ENCODE measurements around the gene COL4A1.

Gene COL4A1

GRCh38 chr13:110341445-110342244 is 34.7 kb upstream of the COL4A1 start:
- DNase-seq (ENCODE audit: low read depth): no peak

- no peak for DNase-seq (ENCODE audit: low read depth)
Measured at GRCh38 chr13:110340812-110341444, 34.0 kb upstream of the COL4A1 start.

GRCh38 chr13:110339975-110340550 is 33.1 kb upstream of the COL4A1 start:
- no peak for DNase-seq (ENCODE audit: low read depth)

GRCh38 chr13:110339263-110339662 is 32.3 kb upstream of the COL4A1 start:
- no peak for DNase-seq (ENCODE audit: low read depth)

GRCh38 chr13:110338441-110339101 is 31.6 kb upstream of the COL4A1 start:
- no peak for DNase-seq (ENCODE audit: low read depth)

- no peak for DNase-seq (ENCODE audit: low read depth)
Measured at GRCh38 chr13:110337247-110337646, 30.3 kb upstream of the COL4A1 start.

GRCh38 chr13:110336681-110337080 is 29.7 kb upstream of the COL4A1 start:
- no peak for DNase-seq (ENCODE audit: low read depth)

- no peak for DNase-seq (ENCODE audit: low read depth)
Measured at GRCh38 chr13:110336108-110336507, 29.2 kb upstream of the COL4A1 start.

GRCh38 chr13:110334841-110335490 is 28.0 kb upstream of the COL4A1 start:
- DNase-seq (ENCODE audit: low read depth): no peak

GRCh38 chr13:110334256-110334655 is 27.3 kb upstream of the COL4A1 start:
- no peak for DNase-seq (ENCODE audit: low read depth)

GRCh38 chr13:110333837-110334236 is 26.9 kb upstream of the COL4A1 start:
- DNase-seq (ENCODE audit: low read depth): no peak

GRCh38 chr13:110332750-110333149 is 25.8 kb upstream of the COL4A1 start:
- no peak for DNase-seq (ENCODE audit: low read depth)

- DNase-seq (ENCODE audit: low read depth): no peak
Measured at GRCh38 chr13:110331362-110331761, 24.4 kb upstream of the COL4A1 start.

- DNase-seq (ENCODE audit: low read depth): no peak
Measured at GRCh38 chr13:110330491-110331011, 23.6 kb upstream of the COL4A1 start.

- no peak for DNase-seq (ENCODE audit: low read depth)
Measured at GRCh38 chr13:110329798-110330461, 23.0 kb upstream of the COL4A1 start.

GRCh38 chr13:110329258-110329657 is 22.3 kb upstream of the COL4A1 start:
- no peak for DNase-seq (ENCODE audit: low read depth)

GRCh38 chr13:110328573-110328972 is 21.6 kb upstream of the COL4A1 start:
- DNase-seq (ENCODE audit: low read depth): no peak

GRCh38 chr13:110327051-110327721 is 20.2 kb upstream of the COL4A1 start:
- DNase-seq (ENCODE audit: low read depth): no peak

GRCh38 chr13:110326263-110326904 is 19.4 kb upstream of the COL4A1 start:
- DNase-seq (ENCODE audit: low read depth): no peak

- no peak for DNase-seq (ENCODE audit: low read depth)
Measured at GRCh38 chr13:110324026-110324749, 17.2 kb upstream of the COL4A1 start.
